ENCODE data around the gene ADORA2B. TPM values are rescaled to one million over a fixed set of nuclear protein-coding genes. Genes with fewer than 3 reads are reported as not detected.

ADORA2B gene
- total RNA-seq, 1 donor from 2014 or later = 1.9 TPM

- Histone ChIP-seq H3K36me3 (no peaks in the 10 kb centered on the region), H3K27me3 (peaks cover 43% of the 10 kb centered on the region), H3K4me2 (no peak overlapping the region), H2AFZ (replicated peaks) (no peak overlapping the region), H3K4me1 (no peaks in the 10 kb centered on the region), H4K20me1 (ENCODE audit: low read depth) (no peaks in the 10 kb centered on the region), H3F3A (ENCODE audit: low read depth) (peaks cover 2% of the 10 kb centered on the region), H3K4me3 (no peak overlapping the region), H3K79me2 (ENCODE audit: low read depth) (no peaks in the 10 kb centered on the region), H3K9me3 (ENCODE audit: low read depth) (no peaks in the 10 kb centered on the region), H3K9ac (no peak overlapping the region), H3K27ac (no peak overlapping the region)
- no peak overlapping the region for H3K4me3 Mint-ChIP-seq
- TF ChIP-seq EZH2phosphoT487 (IDR thresholded peaks at IDR 0.05) (no peak), EZH2 (IDR thresholded peaks at IDR 0.05) (no peak), CTCF (IDR thresholded peaks at IDR 0.05) (no peak)
- no peaks in the 10 kb centered on the region for H3K36me3 Mint-ChIP-seq
- peaks cover 4% of the 10 kb centered on the region for H3K9me3 Mint-ChIP-seq
- H3K27ac Mint-ChIP-seq = no peak overlapping the region
- no peak for DNase-seq (ENCODE audit: low spot score)
- peaks cover 27% of the 10 kb centered on the region for H3K27me3 Mint-ChIP-seq (ENCODE audit: insufficient read depth, low read depth)
- H3K4me1 Mint-ChIP-seq = peaks cover 17% of the 10 kb centered on the region
These were observed 3.1 kb upstream of the ADORA2B start for GRCh38 chr17:15941781-15942180.

- Mint-ChIP-seq H3K27me3 (ENCODE audit: insufficient read depth, low read depth) (peaks cover 32% of the 10 kb centered on the region), H3K9me3 (peaks cover 4% of the 10 kb centered on the region), H3K4me3 (no peak overlapping the region), H3K27ac (no peak overlapping the region), H3K4me1 (peaks cover 20% of the 10 kb centered on the region), H3K36me3 (no peaks in the 10 kb centered on the region)
- DNase-seq (ENCODE audit: low spot score) = no peak
- TF ChIP-seq EZH2 (IDR thresholded peaks at IDR 0.05) (no peak), CTCF (IDR thresholded peaks at IDR 0.05) (no peak), EZH2phosphoT487 (IDR thresholded peaks at IDR 0.05) (no peak)
- H3K4me2 ChIP-seq = no peak overlapping the region
- no peaks in the 10 kb centered on the region for H3K36me3 ChIP-seq
- no peak overlapping the region for H3K27ac ChIP-seq
- H3F3A ChIP-seq (ENCODE audit: low read depth) = peaks cover 2% of the 10 kb centered on the region
- H4K20me1 ChIP-seq (ENCODE audit: low read depth) = no peaks in the 10 kb centered on the region
- H3K4me3 ChIP-seq = no peak overlapping the region
- no peak overlapping the region for H2AFZ ChIP-seq (replicated peaks)
- H3K4me1 ChIP-seq = no peaks in the 10 kb centered on the region
- H3K9me3 ChIP-seq (ENCODE audit: low read depth) = no peaks in the 10 kb centered on the region
- peaks cover 49% of the 10 kb centered on the region for H3K27me3 ChIP-seq
- no peaks in the 10 kb centered on the region for H3K79me2 ChIP-seq (ENCODE audit: low read depth)
- H3K9ac ChIP-seq = no peak overlapping the region
These were observed 2.6 kb upstream of the ADORA2B start for GRCh38 chr17:15942207-15942833.

GRCh38 chr17:15943971-15944758, 765 bp upstream of the ADORA2B start:
- Mint-ChIP-seq H3K36me3 (no peaks in the 10 kb centered on the region), H3K4me1 (peaks cover 20% of the 10 kb centered on the region), H3K9me3 (peaks cover 4% of the 10 kb centered on the region), H3K27me3 (ENCODE audit: insufficient read depth, low read depth) (peaks cover 36% of the 10 kb centered on the region), H3K4me3 (peak overlapping the region; percentile 85), H3K27ac (peak overlapping the region; percentile 78)
- H3K9ac ChIP-seq = no peak overlapping the region
- no peaks in the 10 kb centered on the region for H3K4me1 ChIP-seq
- H3K79me2 ChIP-seq (ENCODE audit: low read depth) = no peaks in the 10 kb centered on the region
- H3K27me3 ChIP-seq = peaks cover 54% of the 10 kb centered on the region
- no peak overlapping the region for H3K27ac ChIP-seq
- peak overlapping the region; percentile 98 for H2AFZ ChIP-seq (replicated peaks)
- TF ChIP-seq EZH2 (IDR thresholded peaks at IDR 0.05) (no peak), CTCF (IDR thresholded peaks at IDR 0.05) (no peak), EZH2phosphoT487 (IDR thresholded peaks at IDR 0.05) (no peak)
- H3K9me3 ChIP-seq (ENCODE audit: low read depth) = no peaks in the 10 kb centered on the region
- H3F3A ChIP-seq (ENCODE audit: low read depth) = peaks cover 2% of the 10 kb centered on the region
- H3K36me3 ChIP-seq = no peaks in the 10 kb centered on the region
- no peak for DNase-seq (ENCODE audit: low spot score)
- H4K20me1 ChIP-seq (ENCODE audit: low read depth) = no peaks in the 10 kb centered on the region
- peak overlapping the region; percentile 70 for H3K4me3 ChIP-seq
- peak overlapping the region; percentile 93 for H3K4me2 ChIP-seq

All from neural progenitor cell (in vitro differentiated cells).